OCI-LY7 (cell line): Measurements from ENCODE around the gene KIF19. TPM values are rescaled to one million over a fixed set of nuclear protein-coding genes. Genes with fewer than 3 reads are reported as not detected.

Experiments used
- BruUV-seq: library from RNA; stranded (reverse); fragments of 400-500 nt; replicated peaks from 2 replicates; lab custom pipeline; 2021; lab: Mats Ljungman, UMichigan
- CTCF ChIA-PET: fragments of 300-600 bp; sonication (Branson Sonifier 250); formaldehyde crosslinking; loops from one replicate; lab custom pipeline; 2022; ENCODE audit warnings: antibody characterized with exemption; ENCODE audit not compliant: unreplicated experiment; lab: Charles Lee
- POLR2A ChIA-PET: fragments of 300-600 bp; sonication (Branson Sonifier 250); formaldehyde crosslinking; loops from one replicate; lab custom pipeline; 2022; ENCODE audit warnings: antibody characterized with exemption; lab: Charles Lee
- DNase-seq: peaks from one replicate; pipeline ENCODE4 v3.0.0-alpha.2; 2015; ENCODE audit warnings: low spot score
- H2AFZ ChIP-seq: fragments of 200-600 bp; sonication (generic), shearing (Covaris generic); 2 replicates; pipeline ENCODE4 v1.6.1; 2014; ENCODE audit warnings: mild to moderate bottlenecking, antibody characterized with exemption, low read length, moderate library complexity
- H3K27ac ChIP-seq: fragments of 200-600 bp; sonication (generic); 2 replicates; pipeline ENCODE4 v1.5.1; 2014; ENCODE audit warnings: mixed run types, low read depth, mild to moderate bottlenecking, moderate library complexity, low read length, inconsistent platforms; ENCODE audit not compliant: poor library complexity, severe bottlenecking
- H3K36me3 ChIP-seq: fragments of 200-600 bp; sonication (generic); 2 replicates; pipeline ENCODE4 v1.6.1; 2014; ENCODE audit warnings: mild to moderate bottlenecking, antibody characterized with exemption, low read length, moderate library complexity, mixed read lengths; ENCODE audit not compliant: insufficient read depth
- H3K4me1 ChIP-seq: fragments of 200-600 bp; sonication (generic); 2 replicates; pipeline ENCODE4 v1.5.1; 2014; ENCODE audit warnings: mild to moderate bottlenecking, low read length; ENCODE audit not compliant: insufficient read depth, poor library complexity, severe bottlenecking
- H3K4me2 ChIP-seq: fragments of 200-600 bp; sonication (generic); 2 replicates; pipeline ENCODE4 v1.6.1; 2014; ENCODE audit warnings: mild to moderate bottlenecking, low read length
- H3K4me3 ChIP-seq: fragments of 200-600 bp; sonication (generic); 2 replicates; pipeline ENCODE4 v1.5.1; 2014; ENCODE audit warnings: mild to moderate bottlenecking, low read depth, low read length; ENCODE audit not compliant: poor library complexity, severe bottlenecking
- H3K79me2 ChIP-seq: fragments of 200-600 bp; sonication (generic); 2 replicates; pipeline ENCODE4 v1.6.1; 2016; ENCODE audit warnings: low read depth, mild to moderate bottlenecking, low read length, moderate library complexity, mixed read lengths; ENCODE audit not compliant: insufficient read depth
- H3K9me2 ChIP-seq: fragments of 200-600 bp; sonication (generic); 2 replicates; pipeline ENCODE4 v1.6.1; 2016; ENCODE audit warnings: mild to moderate bottlenecking, low read length, mixed read lengths; ENCODE audit not compliant: insufficient read depth
- H3K9me3 ChIP-seq: fragments of 200-600 bp; sonication (generic); 2 replicates; pipeline ENCODE4 v1.6.1; 2014; ENCODE audit warnings: mild to moderate bottlenecking, mixed run types, low read length, mixed read lengths
- H4K20me1 ChIP-seq: fragments of 200-600 bp; sonication (generic); 2 replicates; pipeline ENCODE4 v1.6.1; 2014; ENCODE audit warnings: mild to moderate bottlenecking, antibody characterized with exemption, low read length, moderate library complexity, mixed read lengths; ENCODE audit not compliant: insufficient read depth
- EZH2phosphoT487 ChIP-seq: fragments of 200-600 bp; sonication (generic); IDR thresholded peaks from 2 replicates; pipeline ENCODE4 v1.6.1; 2018; ENCODE audit warnings: low read depth, borderline replicate concordance, mild to moderate bottlenecking, mixed run types, antibody characterized with exemption, low read length, moderate library complexity, mixed read lengths
- intact Hi-C: fragments of 100-400 bp; cut with micrococcal nuclease; formaldehyde crosslinking; loops from one replicate; pipeline ENCODE4 v1.10.0; 2022; ENCODE audit not compliant: unreplicated experiment
- total RNA-seq, 2 experiments: library from RNA; depleted of rRNA in 1 of 2; stranded (reverse); fragments of >200 nt in 1 of 2; shearing (Covaris generic) in 1 of 2; gene quantifications; 2 replicates each; pipeline ENCODE4 v1.2.3, GENCODE V29; 2014 to 2022
- TF ChIP-seq, protein P1 (sequence below): fragments of 200-600 bp; sonication (generic); conservative IDR thresholded peaks from 2 replicates; pipeline ENCODE4 v1.5.1; 2014; ENCODE audit warnings: mild to moderate bottlenecking, antibody characterized with exemption, low read length, moderate library complexity, mixed read lengths

KIF19 gene
- total RNA-seq, 2 experiments from 2014 or later: not detected

DNA sequence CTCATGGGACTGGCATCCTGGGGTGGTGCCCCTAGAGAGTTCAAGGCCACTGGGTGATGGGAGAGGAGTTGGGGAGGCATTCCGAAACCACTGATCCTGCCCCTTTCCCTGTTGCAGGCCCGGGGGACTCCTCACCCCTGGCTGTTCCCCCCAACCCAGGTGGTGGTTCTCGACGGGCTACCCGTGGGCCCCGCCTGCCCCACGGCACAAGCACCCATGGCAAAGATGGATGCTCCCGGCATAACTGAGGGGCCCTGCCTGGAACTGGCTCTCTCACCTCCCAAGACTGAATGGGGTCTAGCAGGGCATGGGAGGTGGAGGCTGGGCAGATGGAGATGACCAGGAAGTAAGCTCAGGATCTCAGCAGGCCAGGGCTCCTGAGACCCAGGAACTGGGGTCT is 29.0 kb downstream of the KIF19 start:
- no peak overlapping the region for H2AFZ ChIP-seq
- no peak for TF ChIP-seq EZH2phosphoT487
- TF ChIP-seq, protein P1, sequence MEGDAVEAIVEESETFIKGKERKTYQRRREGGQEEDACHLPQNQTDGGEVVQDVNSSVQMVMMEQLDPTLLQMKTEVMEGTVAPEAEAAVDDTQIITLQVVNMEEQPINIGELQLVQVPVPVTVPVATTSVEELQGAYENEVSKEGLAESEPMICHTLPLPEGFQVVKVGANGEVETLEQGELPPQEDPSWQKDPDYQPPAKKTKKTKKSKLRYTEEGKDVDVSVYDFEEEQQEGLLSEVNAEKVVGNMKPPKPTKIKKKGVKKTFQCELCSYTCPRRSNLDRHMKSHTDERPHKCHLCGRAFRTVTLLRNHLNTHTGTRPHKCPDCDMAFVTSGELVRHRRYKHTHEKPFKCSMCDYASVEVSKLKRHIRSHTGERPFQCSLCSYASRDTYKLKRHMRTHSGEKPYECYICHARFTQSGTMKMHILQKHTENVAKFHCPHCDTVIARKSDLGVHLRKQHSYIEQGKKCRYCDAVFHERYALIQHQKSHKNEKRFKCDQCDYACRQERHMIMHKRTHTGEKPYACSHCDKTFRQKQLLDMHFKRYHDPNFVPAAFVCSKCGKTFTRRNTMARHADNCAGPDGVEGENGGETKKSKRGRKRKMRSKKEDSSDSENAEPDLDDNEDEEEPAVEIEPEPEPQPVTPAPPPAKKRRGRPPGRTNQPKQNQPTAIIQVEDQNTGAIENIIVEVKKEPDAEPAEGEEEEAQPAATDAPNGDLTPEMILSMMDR: no peak
- no peak overlapping the region for H3K4me2 ChIP-seq
- no peak for DNase-seq
- no TSS peak for BruUV-seq
- H3K36me3 ChIP-seq: no peaks in the 10 kb centered on the region
- ChIA-PET CTCF (no interaction called here), POLR2A (no interaction called here)
- H3K9me3 ChIP-seq: no peaks in the 10 kb centered on the region
- no peak overlapping the region for H3K27ac ChIP-seq
- H3K4me3 ChIP-seq: no peak overlapping the region
- intact Hi-C loops: no loop called here
- H3K79me2 ChIP-seq: no peaks in the 10 kb centered on the region
- no peaks in the 10 kb centered on the region for H3K9me2 ChIP-seq
- H4K20me1 ChIP-seq: no peaks in the 10 kb centered on the region
- H3K4me1 ChIP-seq: no peaks in the 10 kb centered on the region

DNA sequence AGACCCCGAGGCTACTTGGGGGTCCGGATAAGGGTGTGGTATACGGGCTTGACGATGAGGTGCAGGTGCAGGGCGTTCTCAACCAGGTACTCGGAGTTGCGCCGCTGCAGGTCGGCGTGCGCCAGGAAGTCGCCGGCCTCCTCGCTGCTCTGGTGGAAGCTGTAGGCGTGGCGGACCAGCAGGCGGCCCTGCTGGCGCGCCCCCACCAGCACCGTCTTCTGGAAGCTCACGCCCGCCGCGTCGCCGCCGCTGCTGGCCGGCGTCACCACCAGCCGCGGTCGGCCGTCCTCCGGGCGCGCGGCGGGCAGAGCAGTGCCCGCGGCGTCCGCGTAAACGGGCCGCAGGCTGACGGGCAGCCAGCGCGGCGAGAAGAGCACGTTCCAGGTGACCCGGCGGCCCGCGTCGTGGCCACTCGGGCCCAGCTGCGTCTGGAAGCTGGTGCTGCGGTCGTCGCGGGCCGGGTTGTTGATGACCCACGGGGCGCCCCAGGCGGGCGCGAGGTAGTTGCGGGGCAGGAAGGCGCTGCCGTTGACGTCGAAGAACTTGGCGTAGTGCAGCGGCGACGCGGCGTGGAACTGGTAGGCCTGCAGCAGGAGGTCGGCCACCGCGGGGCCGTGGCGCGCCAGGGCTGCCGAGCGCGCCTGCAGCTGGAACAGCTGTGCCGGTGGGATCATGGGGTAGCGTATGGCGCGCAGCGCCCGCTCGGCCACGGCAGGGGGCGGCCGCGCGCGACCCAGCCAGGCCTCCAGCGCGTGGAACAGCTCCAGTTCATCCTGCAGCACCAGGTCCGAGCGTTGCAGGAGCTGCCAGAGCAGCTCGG is 30.8 kb downstream of the KIF19 start:
- no peak for DNase-seq
- no peak overlapping the region for H3K4me2 ChIP-seq
- intact Hi-C loops: no loop called here
- H3K79me2 ChIP-seq: no peaks in the 10 kb centered on the region
- H3K9me3 ChIP-seq: no peaks in the 10 kb centered on the region
- no peaks in the 10 kb centered on the region for H4K20me1 ChIP-seq
- ChIA-PET CTCF (no interaction called here), POLR2A (no interaction called here)
- no peak for TF ChIP-seq EZH2phosphoT487
- TF ChIP-seq, protein P1: no peak
- BruUV-seq: no TSS peak
- H3K27ac ChIP-seq: no peak overlapping the region
- no peaks in the 10 kb centered on the region for H3K9me2 ChIP-seq
- H3K36me3 ChIP-seq: no peaks in the 10 kb centered on the region
- no peak overlapping the region for H3K4me3 ChIP-seq
- H3K4me1 ChIP-seq: no peaks in the 10 kb centered on the region
- H2AFZ ChIP-seq: no peak overlapping the region

DNA sequence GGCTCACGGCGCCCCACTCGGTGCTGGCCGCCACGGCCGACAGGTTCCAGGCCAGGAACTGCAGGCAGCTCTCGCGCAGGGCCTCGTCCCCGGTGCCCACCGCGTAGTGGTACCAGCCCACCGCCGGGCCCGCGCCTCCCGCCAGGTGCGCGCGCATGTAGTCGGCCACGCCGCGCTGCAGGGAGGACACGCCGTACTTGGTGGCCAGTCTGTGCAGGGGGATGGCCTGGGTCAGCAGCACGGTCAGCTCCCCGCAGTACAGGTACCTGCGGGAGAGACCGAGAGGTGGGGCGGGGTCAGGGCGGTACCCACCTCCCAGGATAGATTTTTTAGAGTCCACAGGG is 31.4 kb downstream of the KIF19 start:
- H2AFZ ChIP-seq: no peak overlapping the region
- H3K4me3 ChIP-seq: no peak overlapping the region
- no peak for TF ChIP-seq EZH2phosphoT487
- TF ChIP-seq, protein P1: no peak
- intact Hi-C loops: no loop called here
- no peaks in the 10 kb centered on the region for H3K4me1 ChIP-seq
- H3K27ac ChIP-seq: no peak overlapping the region
- CTCF ChIA-PET: no interaction called here
- H3K79me2 ChIP-seq: no peaks in the 10 kb centered on the region
- H3K9me2 ChIP-seq: no peaks in the 10 kb centered on the region
- H3K9me3 ChIP-seq: no peaks in the 10 kb centered on the region
- POLR2A ChIA-PET: no interaction called here
- H4K20me1 ChIP-seq: no peaks in the 10 kb centered on the region
- no peaks in the 10 kb centered on the region for H3K36me3 ChIP-seq
- DNase-seq: no peak
- no TSS peak for BruUV-seq
- no peak overlapping the region for H3K4me2 ChIP-seq
